Activated CD4-positive, alpha-beta memory T cell treated with anti-CD3 and anti-CD28 coated beads for 36 hours (primary cell): ENCODE measurements around the gene RIPOR2. TPM values are rescaled to one million over a fixed set of nuclear protein-coding genes. Genes with fewer than 3 reads are reported as not detected.
A peak's percentile ranks its signal among the peaks of the same experiment; 100 is the strongest.

Experiments used
- CTCF ChIA-PET: fragments of 350-600 bp; sonication (Branson Sonifier 250); formaldehyde crosslinking; loops from one replicate; lab custom pipeline; 2021; ENCODE audit warnings: antibody characterized with exemption, inconsistent platforms; lab: Charles Lee
- POLR2A ChIA-PET: fragments of 350-600 bp; sonication (Branson Sonifier 250); formaldehyde crosslinking; loops from one replicate; lab custom pipeline; 2021; ENCODE audit warnings: antibody characterized with exemption; lab: Charles Lee
- DNase-seq: peaks from one replicate; pipeline ENCODE4 v3.0.0-alpha.2; 2020
- H3K27ac Mint-ChIP-seq: one replicate; pipeline ENCODE4 v1.8.0; 2021; ENCODE audit warnings: mixed read lengths
- H3K27me3 Mint-ChIP-seq: one replicate; pipeline ENCODE4 v1.8.0; 2021; ENCODE audit warnings: mixed read lengths
- H3K36me3 Mint-ChIP-seq: one replicate; pipeline ENCODE4 v1.8.0; 2021; ENCODE audit warnings: mixed read lengths
- H3K4me1 Mint-ChIP-seq: one replicate; pipeline ENCODE4 v1.8.0; 2021; ENCODE audit warnings: low read depth, mixed read lengths
- H3K4me3 Mint-ChIP-seq: one replicate; pipeline ENCODE4 v1.8.0; 2021; ENCODE audit warnings: mild to moderate bottlenecking, mixed read lengths
- H3K9me3 Mint-ChIP-seq: one replicate; pipeline ENCODE4 v1.8.0; 2021; ENCODE audit warnings: mixed read lengths
- intact Hi-C: fragments of 100-400 bp; cut with micrococcal nuclease; formaldehyde crosslinking; loops from one replicate; pipeline ENCODE4 v1.15.1; 2023
- total RNA-seq, 2 experiments: library from RNA; stranded (reverse); gene quantifications; one replicate each; pipeline ENCODE4 v1.2.3, GENCODE V29; 2021

RIPOR2 gene
- total RNA-seq, 2 experiments from 2014 or later: 64.5 to 68.7 TPM

GRCh38 chr6:24799541-24799915, 136.2 kb downstream of the RIPOR2 start:
- Mint-ChIP-seq H3K27me3 (no peaks in the 10 kb centered on the region), H3K27ac (no peak overlapping the region), H3K4me1 (peaks cover 18% of the 10 kb centered on the region), H3K36me3 (peaks cover 2% of the 10 kb centered on the region), H3K9me3 (no peaks in the 10 kb centered on the region), H3K4me3 (no peak overlapping the region)
- DNase-seq: no peak
- intact Hi-C loops: no loop called here
- ChIA-PET POLR2A (interaction anchor here (1.3 kb wide), 1 partner anchor 13 kb away, joined by 5 read pairs; no protein-coding TSS in a partner anchor), CTCF (no interaction called here)

- intact Hi-C loops: no loop called here
- Mint-ChIP-seq H3K36me3 (peaks cover 2% of the 10 kb centered on the region), H3K4me1 (peaks cover 18% of the 10 kb centered on the region), H3K27me3 (no peaks in the 10 kb centered on the region), H3K27ac (no peak within 1 kb of the TSS), H3K9me3 (no peaks in the 10 kb centered on the region), H3K4me3 (no peak within 1 kb of the TSS)
- CTCF ChIA-PET: interaction anchor here (0.8 kb wide), 1 partner anchor 425 kb away, joined by 3 read pairs; no protein-coding TSS in a partner anchor
- POLR2A ChIA-PET: interaction anchor here (1.3 kb wide), 1 partner anchor 12 kb away, joined by 5 read pairs; no protein-coding TSS in a partner anchor
- no peak for DNase-seq
Measured at GRCh38 chr6:24798740-24799540, 136.8 kb downstream of the RIPOR2 start, which contains the start of gene ARMH2. Gene ARMH2, minus strand, starts transcription at chr6:24798917. Its CDS starts 60 bp downstream, at chr6:24798857.

- H3K27me3 Mint-ChIP-seq: no peaks in the 10 kb centered on the region
- ChIA-PET CTCF (interaction anchor here (0.8 to 1.7 kb wide), 3 partner anchors 220 to 426 kb away, joined by 3 to 6 read pairs (median 4); no protein-coding TSS in a partner anchor), POLR2A (interaction anchor here (0.6 kb wide), 2 partner anchors 11 to 79 kb away, joined by 3 read pairs; partner anchors contain the start of gene C6orf62)
- H3K36me3 Mint-ChIP-seq: peaks cover 2% of the 10 kb centered on the region
- no peak for DNase-seq
- intact Hi-C loops: no loop called here
- no peak overlapping the region for H3K4me3 Mint-ChIP-seq
- no peaks in the 10 kb centered on the region for H3K9me3 Mint-ChIP-seq
- H3K4me1 Mint-ChIP-seq: peaks cover 18% of the 10 kb centered on the region
- H3K27ac Mint-ChIP-seq: no peak overlapping the region
Measured at GRCh38 chr6:24797596-24798216, 138.1 kb downstream of the RIPOR2 start.

GRCh38 chr6:24796616-24797290, 139.0 kb downstream of the RIPOR2 start:
- CTCF ChIA-PET: interaction anchor here (0.7 to 1.7 kb wide), 3 partner anchors 218 to 274 kb away, joined by 4 to 6 read pairs (median 4); no protein-coding TSS in a partner anchor
- Mint-ChIP-seq H3K36me3 (peaks cover 2% of the 10 kb centered on the region), H3K4me1 (peaks cover 18% of the 10 kb centered on the region), H3K27ac (no peak overlapping the region), H3K9me3 (no peaks in the 10 kb centered on the region), H3K27me3 (no peaks in the 10 kb centered on the region), H3K4me3 (no peak overlapping the region)
- DNase-seq: peak; percentile 20
- intact Hi-C loops: no loop called here
- POLR2A ChIA-PET: interaction anchor here (0.6 kb wide), 1 partner anchor 10 kb away, joined by 3 read pairs; no protein-coding TSS in a partner anchor

GRCh38 chr6:24795106-24795505, 140.7 kb downstream of the RIPOR2 start:
- no peaks in the 10 kb centered on the region for H3K9me3 Mint-ChIP-seq
- no peak overlapping the region for H3K4me3 Mint-ChIP-seq
- no peak for DNase-seq
- POLR2A ChIA-PET: no interaction called here
- CTCF ChIA-PET: interaction anchor here (0.7 kb wide), 1 partner anchor 239 kb away, joined by 3 read pairs; no protein-coding TSS in a partner anchor
- no peaks in the 10 kb centered on the region for H3K36me3 Mint-ChIP-seq
- intact Hi-C loops: no loop called here
- H3K27me3 Mint-ChIP-seq: no peaks in the 10 kb centered on the region
- peaks cover 18% of the 10 kb centered on the region for H3K4me1 Mint-ChIP-seq
- no peak overlapping the region for H3K27ac Mint-ChIP-seq

GRCh38 chr6:24788031-24788665, 147.6 kb downstream of the RIPOR2 start:
- CTCF ChIA-PET: interaction anchor here (1.1 to 2.9 kb wide), 3 partner anchors 41 to 283 kb away, joined by 3 to 8 read pairs (median 3); no protein-coding TSS in a partner anchor
- no peaks in the 10 kb centered on the region for H3K27me3 Mint-ChIP-seq
- intact Hi-C loops: no loop called here
- peaks cover 19% of the 10 kb centered on the region for H3K4me1 Mint-ChIP-seq
- H3K9me3 Mint-ChIP-seq: no peaks in the 10 kb centered on the region
- peaks cover 40% of the 10 kb centered on the region for H3K36me3 Mint-ChIP-seq
- no peak overlapping the region for H3K27ac Mint-ChIP-seq
- peak; percentile 31 for DNase-seq
- POLR2A ChIA-PET: interaction anchor here (1.4 to 1.5 kb wide), 2 partner anchors 13 to 66 kb away, joined by 3 read pairs; no protein-coding TSS in a partner anchor
- H3K4me3 Mint-ChIP-seq: no peak overlapping the region

GRCh38 chr6:24780206-24780605, 155.6 kb downstream of the RIPOR2 start:
- H3K4me3 Mint-ChIP-seq: no peak overlapping the region

GRCh38 chr6:24779416-24780016, 156.2 kb downstream of the RIPOR2 start:
- no peak for DNase-seq
- ChIA-PET CTCF (interaction anchor here (0.6 to 1.7 kb wide), 3 partner anchors 32 to 238 kb away, joined by 3 to 9 read pairs (median 4); no protein-coding TSS in a partner anchor), POLR2A (no interaction called here)
- Mint-ChIP-seq H3K27me3 (no peaks in the 10 kb centered on the region), H3K4me1 (peaks cover 29% of the 10 kb centered on the region), H3K27ac (no peak overlapping the region), H3K4me3 (peak overlapping the region; percentile 8), H3K36me3 (peaks cover 61% of the 10 kb centered on the region), H3K9me3 (no peaks in the 10 kb centered on the region)
- intact Hi-C loops: loop anchor here (5.0 kb wide), 1 partner anchor 53 kb away; no protein-coding TSS in a partner anchor

More at GRCh38 chr6:24780206-24780605, 155.6 kb downstream of the RIPOR2 start:
- POLR2A ChIA-PET: no interaction called here
- no peak for DNase-seq
- Mint-ChIP-seq H3K27ac (no peak overlapping the region), H3K36me3 (peaks cover 63% of the 10 kb centered on the region), H3K9me3 (no peaks in the 10 kb centered on the region), H3K4me1 (peaks cover 29% of the 10 kb centered on the region), H3K27me3 (no peaks in the 10 kb centered on the region)
- intact Hi-C loops: no loop called here
- CTCF ChIA-PET: no interaction called here

GRCh38 chr6:24778878-24779277, 156.9 kb downstream of the RIPOR2 start:
- no peak overlapping the region for H3K27ac Mint-ChIP-seq
- CTCF ChIA-PET: interaction anchor here (0.6 to 1.7 kb wide), 3 partner anchors 32 to 239 kb away, joined by 3 to 9 read pairs (median 4); no protein-coding TSS in a partner anchor
- peaks cover 57% of the 10 kb centered on the region for H3K36me3 Mint-ChIP-seq
- peaks cover 29% of the 10 kb centered on the region for H3K4me1 Mint-ChIP-seq
- POLR2A ChIA-PET: no interaction called here
- no peaks in the 10 kb centered on the region for H3K27me3 Mint-ChIP-seq
- intact Hi-C loops: loop anchor here (5.0 kb wide), 1 partner anchor 53 kb away; no protein-coding TSS in a partner anchor
- no peak for DNase-seq
- no peak overlapping the region for H3K4me3 Mint-ChIP-seq
- no peaks in the 10 kb centered on the region for H3K9me3 Mint-ChIP-seq

- H3K4me1 Mint-ChIP-seq: peaks cover 29% of the 10 kb centered on the region
- intact Hi-C loops: loop anchor here (5.0 kb wide), 1 partner anchor 54 kb away; no protein-coding TSS in a partner anchor
- H3K9me3 Mint-ChIP-seq: no peaks in the 10 kb centered on the region
- CTCF ChIA-PET: interaction anchor here (0.8 to 1.7 kb wide), 2 partner anchors 196 to 240 kb away, joined by 3 to 9 read pairs; no protein-coding TSS in a partner anchor
- DNase-seq: no peak
- no peak overlapping the region for H3K27ac Mint-ChIP-seq
- H3K27me3 Mint-ChIP-seq: no peaks in the 10 kb centered on the region
- H3K4me3 Mint-ChIP-seq: no peak overlapping the region
- H3K36me3 Mint-ChIP-seq: peaks cover 53% of the 10 kb centered on the region
- POLR2A ChIA-PET: no interaction called here
Measured at GRCh38 chr6:24778121-24778520, 157.6 kb downstream of the RIPOR2 start.
